Fibroblast of lung (primary cell): ENCODE data around the gene APP. TPM values are rescaled to one million over a fixed set of nuclear protein-coding genes. Genes with fewer than 3 reads are reported as not detected.

Experiments
- DNase-seq, 2 donors: peaks; one replicate each; pipeline versions ENCODE4 v3.0.0 to v3.0.0-alpha.2; 2010; ENCODE audit warnings: low read depth in 2 of 2
- H2AFZ ChIP-seq: 2 replicates; pipeline ENCODE4 v1.5.1; 2012; ENCODE audit warnings: low read length, control low read depth, inconsistent platforms
- H3K27ac ChIP-seq: 2 replicates; pipeline ENCODE4 v1.5.1; 2011; ENCODE audit warnings: low read length, control low read depth; ENCODE audit not compliant: insufficient read depth
- H3K27me3 ChIP-seq: 2 replicates; pipeline ENCODE4 v1.5.1; 2011; ENCODE audit warnings: mild to moderate bottlenecking, low read length; ENCODE audit not compliant: control insufficient read depth, insufficient read depth
- H3K36me3 ChIP-seq: 2 replicates; pipeline ENCODE4 v1.5.1; 2011; ENCODE audit warnings: low read length; ENCODE audit not compliant: control insufficient read depth, insufficient read depth
- H3K4me1 ChIP-seq: 2 replicates; pipeline ENCODE4 v1.5.1; 2011; ENCODE audit warnings: low read length; ENCODE audit not compliant: control insufficient read depth, insufficient read depth; ENCODE audit errors: extremely low read depth
- H3K4me2 ChIP-seq: 2 replicates; pipeline ENCODE4 v1.5.1; 2011; ENCODE audit warnings: low read length, control low read depth; ENCODE audit not compliant: insufficient read depth; ENCODE audit errors: extremely low read depth
- H3K4me3 ChIP-seq, 4 experiments: fragments of 200-600 bp in 1 of 4; sonication (generic) in 1 of 4; replicated peaks in 1 of 4; 2 replicates each; pipeline ENCODE4 v1.5.1; 2011 to 2016; ENCODE audit warnings: low read length in 4 of 4, low read depth in 3 of 4, mild to moderate bottlenecking in 3 of 4, control low read depth in 2 of 4, inconsistent platforms in 1 of 4, mixed read lengths in 1 of 4; ENCODE audit not compliant: insufficient read depth in 1 of 4; ENCODE audit errors: control extremely low read depth in 1 of 4
- H3K79me2 ChIP-seq: 2 replicates; pipeline ENCODE4 v1.5.1; 2012; ENCODE audit warnings: mild to moderate bottlenecking, low read length, inconsistent platforms; ENCODE audit not compliant: control insufficient read depth, insufficient read depth
- H3K9ac ChIP-seq: 2 replicates; pipeline ENCODE4 v1.5.1; 2011; ENCODE audit warnings: mild to moderate bottlenecking, low read length, control low read depth; ENCODE audit not compliant: insufficient read depth
- H3K9me3 ChIP-seq: 2 replicates; pipeline ENCODE4 v1.5.1; 2012; ENCODE audit warnings: low read depth, low read length; ENCODE audit not compliant: control insufficient read depth, insufficient read depth
- H4K20me1 ChIP-seq: 2 replicates; pipeline ENCODE4 v1.5.1; 2011; ENCODE audit warnings: low read length; ENCODE audit not compliant: control insufficient read depth, insufficient read depth; ENCODE audit errors: extremely low read depth
- EZH2 ChIP-seq: IDR thresholded peaks from 2 replicates; pipeline ENCODE4 v1.5.1; 2012; ENCODE audit warnings: low read length, control low read depth, mild to moderate bottlenecking; ENCODE audit errors: missing control alignments
- polyA plus RNA-seq, 2 donors: library from polyadenylated mRNA; depleted of rRNA in 1 of 2; stranded (reverse) in 1 of 2; unstranded in 1 of 2; fragments of >200 nt; gene quantifications; 2 replicates each; pipeline ENCODE4 v1.2.1, GENCODE V29; 2011 to 2012; ENCODE audit warnings: missing spikeins in 1 of 2
- total RNA-seq: library from RNA; depleted of rRNA; stranded (reverse); fragments of >200 nt; gene quantifications from 2 replicates; pipeline ENCODE4 v1.2.1, GENCODE V29; 2014
- TF ChIP-seq, protein P1 (sequence below), 2 donors: IDR thresholded peaks in 1 of 2; conservative IDR thresholded peaks in 1 of 2; 1 replicate in 1 of 2; 2 replicates in 1 of 2; pipeline ENCODE4 v1.5.1; 2011 to 2012; ENCODE audit warnings: low read length in 2 of 2, control low read depth in 1 of 2, inconsistent platforms in 1 of 2, low read depth in 1 of 2, mild to moderate bottlenecking in 1 of 2

The APP gene
- total and polyA plus RNA-seq, 2 donors (not counting 1 experiment from before 2014, with no cell fraction given), result 633 to 1,088 TPM

DNA sequence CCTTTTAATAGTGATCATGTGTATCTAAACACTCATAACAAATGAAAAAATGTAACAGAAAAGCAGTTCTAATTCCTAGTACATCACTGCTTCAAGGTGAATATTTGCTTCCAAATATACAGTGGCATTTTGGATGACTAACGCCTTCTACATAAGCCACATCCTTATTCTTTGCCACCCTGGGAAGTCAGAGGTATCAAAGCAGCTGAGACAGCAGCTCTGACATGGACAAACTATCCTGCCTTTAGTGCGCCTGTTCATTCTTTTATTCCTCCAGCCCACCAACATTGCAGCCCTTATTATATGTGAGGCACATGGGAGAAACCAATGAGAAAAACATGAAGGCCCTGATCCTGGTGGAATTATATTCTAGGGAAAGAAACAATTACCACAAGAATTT is 183.0 kb downstream of the APP start:
- Histone ChIP-seq H3K4me1 (no peaks in the 10 kb centered on the region), H3K9me3 (no peaks in the 10 kb centered on the region), H3K27me3 (no peaks in the 10 kb centered on the region), H3K4me3 (no peak overlapping the region), H3K79me2 (no peaks in the 10 kb centered on the region), H2AFZ (no peak overlapping the region), H3K4me2 (no peak overlapping the region), H3K36me3 (no peaks in the 10 kb centered on the region), H4K20me1 (no peaks in the 10 kb centered on the region), H3K9ac (no peak overlapping the region), H3K27ac (no peak overlapping the region)
- TF ChIP-seq EZH2, result no peak
- TF ChIP-seq, protein P1, sequence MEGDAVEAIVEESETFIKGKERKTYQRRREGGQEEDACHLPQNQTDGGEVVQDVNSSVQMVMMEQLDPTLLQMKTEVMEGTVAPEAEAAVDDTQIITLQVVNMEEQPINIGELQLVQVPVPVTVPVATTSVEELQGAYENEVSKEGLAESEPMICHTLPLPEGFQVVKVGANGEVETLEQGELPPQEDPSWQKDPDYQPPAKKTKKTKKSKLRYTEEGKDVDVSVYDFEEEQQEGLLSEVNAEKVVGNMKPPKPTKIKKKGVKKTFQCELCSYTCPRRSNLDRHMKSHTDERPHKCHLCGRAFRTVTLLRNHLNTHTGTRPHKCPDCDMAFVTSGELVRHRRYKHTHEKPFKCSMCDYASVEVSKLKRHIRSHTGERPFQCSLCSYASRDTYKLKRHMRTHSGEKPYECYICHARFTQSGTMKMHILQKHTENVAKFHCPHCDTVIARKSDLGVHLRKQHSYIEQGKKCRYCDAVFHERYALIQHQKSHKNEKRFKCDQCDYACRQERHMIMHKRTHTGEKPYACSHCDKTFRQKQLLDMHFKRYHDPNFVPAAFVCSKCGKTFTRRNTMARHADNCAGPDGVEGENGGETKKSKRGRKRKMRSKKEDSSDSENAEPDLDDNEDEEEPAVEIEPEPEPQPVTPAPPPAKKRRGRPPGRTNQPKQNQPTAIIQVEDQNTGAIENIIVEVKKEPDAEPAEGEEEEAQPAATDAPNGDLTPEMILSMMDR (conservative IDR thresholded peaks at IDR 0.05 in 1 of 2, IDR thresholded peaks at IDR 0.05 in 1 of 2; ENCODE audit: low read depth in 1 of 2, low read length in 2 of 2), result no peak
- DNase-seq, result peak in 1 of 2 donors; percentile 18

DNA sequence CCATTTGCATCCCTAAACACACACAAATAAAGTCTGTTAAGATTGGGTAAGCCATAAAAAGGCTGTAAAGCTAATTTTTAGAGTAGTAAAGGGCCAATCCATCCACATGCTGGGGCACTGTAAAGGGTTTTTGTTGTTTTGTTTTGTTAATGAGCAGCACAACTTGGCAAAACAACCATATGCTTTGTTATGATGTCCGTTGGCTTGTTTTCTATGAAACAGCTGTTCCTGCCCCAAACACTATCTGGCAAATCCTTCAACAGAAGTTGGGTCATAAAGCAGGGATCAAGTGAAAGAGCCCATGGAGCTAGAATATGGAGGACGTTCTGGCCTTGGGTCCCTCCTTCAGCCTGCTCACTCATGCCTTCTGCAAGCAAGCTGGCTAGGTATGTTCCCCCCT is 183.6 kb downstream of the APP start:
- H4K20me1 ChIP-seq, result no peaks in the 10 kb centered on the region
- TF ChIP-seq, protein P1 (conservative IDR thresholded peaks at IDR 0.05 in 1 of 2, IDR thresholded peaks at IDR 0.05 in 1 of 2; ENCODE audit: low read depth in 1 of 2, low read length in 2 of 2), result no peak
- no peak for TF ChIP-seq EZH2
- no peak overlapping the region for H3K9ac ChIP-seq
- no peaks in the 10 kb centered on the region for H3K79me2 ChIP-seq
- H3K36me3 ChIP-seq, result peaks cover 5% of the 10 kb centered on the region
- H3K9me3 ChIP-seq, result no peaks in the 10 kb centered on the region
- DNase-seq, result no peak
- H3K27me3 ChIP-seq, result no peaks in the 10 kb centered on the region
- H3K4me2 ChIP-seq, result no peak overlapping the region
- no peaks in the 10 kb centered on the region for H3K4me1 ChIP-seq
- no peak overlapping the region for H3K4me3 ChIP-seq
- no peak overlapping the region for H2AFZ ChIP-seq
- H3K27ac ChIP-seq, result no peak overlapping the region

DNA sequence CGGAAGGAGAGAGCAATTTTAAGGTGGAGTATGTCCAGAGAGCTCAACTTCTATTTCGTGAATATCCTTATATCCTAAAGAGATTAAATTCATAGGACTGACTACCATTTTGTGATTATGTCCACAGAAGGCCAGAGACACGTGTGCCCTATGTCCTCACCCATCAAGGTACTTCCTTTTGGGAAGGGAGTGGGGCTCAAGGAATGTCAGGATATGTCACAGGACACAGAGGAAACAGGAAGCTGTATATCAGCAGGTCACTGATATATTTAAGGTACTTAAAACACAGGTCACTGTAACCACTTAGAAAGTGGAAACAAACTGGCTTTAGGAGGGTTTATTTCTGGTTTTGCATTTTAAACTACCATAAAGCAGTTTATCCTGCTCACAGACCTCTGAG is 184.6 kb downstream of the APP start:
- H4K20me1 ChIP-seq, result no peaks in the 10 kb centered on the region
- no peak overlapping the region for H3K4me2 ChIP-seq
- H3K4me1 ChIP-seq, result no peaks in the 10 kb centered on the region
- H3K27me3 ChIP-seq, result no peaks in the 10 kb centered on the region
- no peak overlapping the region for H2AFZ ChIP-seq
- DNase-seq, result no peak
- H3K9ac ChIP-seq, result no peak overlapping the region
- no peak overlapping the region for H3K4me3 ChIP-seq
- H3K79me2 ChIP-seq, result no peaks in the 10 kb centered on the region
- H3K9me3 ChIP-seq, result no peaks in the 10 kb centered on the region
- peaks cover 5% of the 10 kb centered on the region for H3K36me3 ChIP-seq
- H3K27ac ChIP-seq, result no peak overlapping the region
- no peak for TF ChIP-seq EZH2
- TF ChIP-seq, protein P1 (conservative IDR thresholded peaks at IDR 0.05 in 1 of 2, IDR thresholded peaks at IDR 0.05 in 1 of 2; ENCODE audit: low read depth in 1 of 2, low read length in 2 of 2), result no peak
